Nephron progenitor cell (in vitro differentiated cells): ENCODE data around the gene AQP6.

Source experiments
- DNase-seq: peaks from one replicate; pipeline ENCODE4 v3.0.0; 2021
- H3K27ac Mint-ChIP-seq: 2 replicates; pipeline ENCODE4 v1.8.0; 2021; ENCODE audit warnings: mild to moderate bottlenecking, moderate library complexity, mixed read lengths
- H3K27me3 Mint-ChIP-seq: 2 replicates; pipeline ENCODE4 v1.8.0; 2021; ENCODE audit warnings: mild to moderate bottlenecking, low read depth, mixed read lengths; ENCODE audit not compliant: poor library complexity
- H3K36me3 Mint-ChIP-seq: 2 replicates; pipeline ENCODE4 v1.8.0; 2021; ENCODE audit warnings: low read depth, mixed read lengths
- H3K4me1 Mint-ChIP-seq: 2 replicates; pipeline ENCODE4 v1.8.0; 2021; ENCODE audit warnings: mixed read lengths
- H3K4me3 Mint-ChIP-seq: 2 replicates; pipeline ENCODE4 v1.8.0; 2021; ENCODE audit warnings: mild to moderate bottlenecking, moderate library complexity, mixed read lengths
- H3K9me3 Mint-ChIP-seq: 2 replicates; pipeline ENCODE4 v1.8.0; 2021; ENCODE audit warnings: mild to moderate bottlenecking, moderate library complexity, mixed read lengths
- TF ChIP-seq, protein P1 (sequence below): fragments of 200-600 bp; sonication (generic); IDR thresholded peaks from 2 replicates; pipeline ENCODE4 v1.5.0; 2021; ENCODE audit warnings: antibody characterized with exemption

Gene AQP6, protein sequence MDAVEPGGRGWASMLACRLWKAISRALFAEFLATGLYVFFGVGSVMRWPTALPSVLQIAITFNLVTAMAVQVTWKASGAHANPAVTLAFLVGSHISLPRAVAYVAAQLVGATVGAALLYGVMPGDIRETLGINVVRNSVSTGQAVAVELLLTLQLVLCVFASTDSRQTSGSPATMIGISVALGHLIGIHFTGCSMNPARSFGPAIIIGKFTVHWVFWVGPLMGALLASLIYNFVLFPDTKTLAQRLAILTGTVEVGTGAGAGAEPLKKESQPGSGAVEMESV

DNA sequence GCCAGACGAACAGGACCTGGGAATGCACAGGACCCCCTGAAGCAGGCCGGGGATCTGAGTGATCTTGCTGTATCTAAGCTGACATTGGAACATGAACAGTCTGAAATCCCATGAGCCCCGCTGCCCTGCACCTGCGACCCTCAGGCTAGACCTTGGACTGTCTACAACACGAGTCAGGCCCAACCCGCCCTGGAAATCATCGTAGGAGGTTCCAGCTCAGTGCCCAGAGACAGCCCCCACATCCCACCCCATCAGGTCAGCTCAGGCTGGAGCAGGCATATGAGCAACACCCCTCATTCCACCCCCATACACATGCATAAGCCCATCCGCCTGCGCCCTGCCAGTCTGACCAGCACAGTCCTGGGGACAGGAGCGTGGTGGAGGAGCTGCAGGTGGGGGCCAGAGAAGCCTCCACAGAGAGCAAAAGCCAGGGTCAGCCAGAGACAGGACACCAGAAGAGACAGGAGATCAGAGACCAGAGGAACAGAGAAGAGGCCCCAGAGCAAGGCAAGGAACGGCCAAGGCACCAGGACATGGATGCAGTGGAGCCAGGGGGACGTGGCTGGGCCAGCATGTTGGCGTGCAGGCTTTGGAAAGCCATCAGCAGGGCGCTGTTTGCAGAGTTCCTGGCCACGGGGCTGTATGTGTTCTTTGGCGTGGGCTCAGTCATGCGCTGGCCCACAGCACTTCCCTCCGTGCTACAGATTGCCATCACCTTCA is at the start of gene AQP6:
AQP6 (plus strand) TSS at position 307 of the 720 bp plus-strand sequence; CDS start at position 534, 227 bp downstream.
- no peaks in the 10 kb centered on the region for H3K9me3 Mint-ChIP-seq
- no peaks in the 10 kb centered on the region for H3K36me3 Mint-ChIP-seq

DNA sequence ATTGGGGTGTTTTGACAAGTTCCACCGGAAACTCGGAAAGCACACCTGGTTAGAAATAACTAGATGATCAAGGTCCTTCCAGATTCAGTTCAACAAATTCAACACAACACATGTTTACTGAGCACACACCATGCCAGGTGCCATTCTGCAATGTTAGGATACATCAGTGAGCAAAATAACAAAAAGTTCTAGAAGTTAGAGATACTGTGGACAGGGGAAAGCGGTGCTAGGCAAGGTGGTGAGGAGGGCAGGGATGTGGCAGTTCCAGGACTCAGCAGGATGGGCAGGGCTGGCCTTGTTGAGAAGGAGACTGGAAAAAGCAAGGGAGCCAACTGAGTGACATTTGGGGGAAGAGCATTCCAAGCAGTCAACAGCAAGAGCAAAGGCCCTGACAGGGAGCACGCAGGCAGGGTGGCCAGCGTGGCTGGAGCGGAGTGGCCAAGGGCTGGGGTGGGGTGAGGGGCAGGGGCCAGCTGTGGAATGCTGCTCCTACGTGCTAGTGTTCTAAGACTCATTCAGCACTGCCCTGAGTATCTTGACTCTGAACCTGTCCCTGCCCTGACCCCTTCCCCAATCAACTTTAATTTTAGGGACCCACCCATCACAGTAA is 49.6 kb upstream of the AQP6 start:
- Mint-ChIP-seq H3K4me3 (no peak overlapping the region), H3K27ac (no peak overlapping the region), H3K27me3 (peaks cover 8% of the 10 kb centered on the region), H3K4me1 (no peaks in the 10 kb centered on the region), H3K9me3 (no peaks in the 10 kb centered on the region), H3K36me3 (no peaks in the 10 kb centered on the region)
- no peak for DNase-seq
- TF ChIP-seq, protein P1, sequence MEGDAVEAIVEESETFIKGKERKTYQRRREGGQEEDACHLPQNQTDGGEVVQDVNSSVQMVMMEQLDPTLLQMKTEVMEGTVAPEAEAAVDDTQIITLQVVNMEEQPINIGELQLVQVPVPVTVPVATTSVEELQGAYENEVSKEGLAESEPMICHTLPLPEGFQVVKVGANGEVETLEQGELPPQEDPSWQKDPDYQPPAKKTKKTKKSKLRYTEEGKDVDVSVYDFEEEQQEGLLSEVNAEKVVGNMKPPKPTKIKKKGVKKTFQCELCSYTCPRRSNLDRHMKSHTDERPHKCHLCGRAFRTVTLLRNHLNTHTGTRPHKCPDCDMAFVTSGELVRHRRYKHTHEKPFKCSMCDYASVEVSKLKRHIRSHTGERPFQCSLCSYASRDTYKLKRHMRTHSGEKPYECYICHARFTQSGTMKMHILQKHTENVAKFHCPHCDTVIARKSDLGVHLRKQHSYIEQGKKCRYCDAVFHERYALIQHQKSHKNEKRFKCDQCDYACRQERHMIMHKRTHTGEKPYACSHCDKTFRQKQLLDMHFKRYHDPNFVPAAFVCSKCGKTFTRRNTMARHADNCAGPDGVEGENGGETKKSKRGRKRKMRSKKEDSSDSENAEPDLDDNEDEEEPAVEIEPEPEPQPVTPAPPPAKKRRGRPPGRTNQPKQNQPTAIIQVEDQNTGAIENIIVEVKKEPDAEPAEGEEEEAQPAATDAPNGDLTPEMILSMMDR, result no peak

More for the DNA sequence above, at the start of gene AQP6:
- Mint-ChIP-seq H3K27ac (peak within 1 kb of the TSS; percentile 70), H3K4me1 (peaks cover 26% of the 10 kb centered on the region), H3K27me3 (peaks cover 4% of the 10 kb centered on the region), H3K4me3 (peak within 1 kb of the TSS; percentile 1)
- TF ChIP-seq, protein P1, result no peak
- DNase-seq, result no peak

DNA sequence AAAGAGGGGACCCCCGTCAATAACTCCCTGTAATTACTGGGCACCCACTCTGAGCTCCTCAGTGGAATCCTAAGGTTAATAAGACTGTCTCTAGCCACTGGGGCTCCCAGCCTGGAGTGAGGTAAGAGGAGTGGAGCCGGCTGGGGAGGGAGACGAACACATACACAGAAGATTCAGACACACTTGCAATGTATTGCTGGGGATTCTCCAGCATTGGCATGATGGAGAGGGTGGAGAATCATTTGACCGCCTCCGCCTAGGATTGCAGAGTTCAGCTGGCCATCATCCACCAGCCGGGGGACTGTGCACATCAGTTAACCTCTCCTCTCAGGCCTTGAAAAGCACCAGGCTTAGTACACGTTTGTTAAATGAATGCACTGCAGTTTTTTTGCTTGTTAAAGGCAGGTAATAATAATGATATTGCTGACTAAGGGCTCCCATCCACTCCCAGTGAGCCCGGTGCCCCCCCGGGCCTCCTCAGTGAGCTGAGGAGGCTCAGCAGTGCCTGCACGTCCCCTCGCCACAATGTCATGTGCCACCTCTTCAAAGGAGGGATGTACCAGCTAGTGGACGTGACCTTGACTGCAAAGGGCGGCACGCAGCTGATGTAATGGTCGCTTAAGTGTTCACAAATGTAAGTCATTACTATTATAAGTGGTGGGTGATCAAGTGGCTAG is 48.7 kb upstream of the AQP6 start:
- TF ChIP-seq, protein P1, result no peak
- no peak overlapping the region for H3K27ac Mint-ChIP-seq
- no peak overlapping the region for H3K4me3 Mint-ChIP-seq
- no peaks in the 10 kb centered on the region for H3K9me3 Mint-ChIP-seq
- H3K27me3 Mint-ChIP-seq, result peaks cover 13% of the 10 kb centered on the region
- H3K4me1 Mint-ChIP-seq, result no peaks in the 10 kb centered on the region
- no peak for DNase-seq
- no peaks in the 10 kb centered on the region for H3K36me3 Mint-ChIP-seq

DNA sequence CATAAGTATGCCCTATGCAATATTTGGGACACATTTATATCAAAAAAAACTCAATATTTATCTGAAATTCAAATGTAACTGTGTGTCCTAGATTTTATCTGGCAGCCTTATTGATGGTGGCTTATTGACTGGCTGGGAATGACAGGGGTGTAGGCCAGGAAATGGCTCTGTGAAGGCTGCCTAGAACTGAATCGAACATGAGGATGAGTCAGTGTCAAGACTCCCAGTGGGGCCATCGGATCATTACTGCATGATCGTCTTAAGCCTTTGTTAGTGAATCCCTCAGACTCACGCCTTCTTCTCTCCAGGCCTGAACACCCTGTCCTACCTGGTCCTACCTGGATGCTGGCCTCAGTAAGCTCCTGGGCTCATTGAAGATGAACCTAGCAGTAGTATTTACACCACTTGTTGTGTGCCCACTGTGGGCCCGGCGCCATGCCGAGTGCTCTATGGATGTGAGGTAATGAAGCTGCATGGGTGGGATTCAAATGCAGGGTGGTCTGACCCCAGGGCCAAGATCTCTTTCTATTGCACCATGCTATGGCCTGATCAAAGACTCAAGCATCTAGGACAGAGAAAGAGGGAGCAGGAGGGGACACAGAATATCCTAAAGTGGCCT is 48.0 kb upstream of the AQP6 start:
- H3K27ac Mint-ChIP-seq, result no peak overlapping the region
- DNase-seq, result no peak
- peaks cover 19% of the 10 kb centered on the region for H3K27me3 Mint-ChIP-seq
- H3K36me3 Mint-ChIP-seq, result no peaks in the 10 kb centered on the region
- no peaks in the 10 kb centered on the region for H3K4me1 Mint-ChIP-seq
- TF ChIP-seq, protein P1, result no peak
- H3K4me3 Mint-ChIP-seq, result no peak overlapping the region
- no peaks in the 10 kb centered on the region for H3K9me3 Mint-ChIP-seq

DNA sequence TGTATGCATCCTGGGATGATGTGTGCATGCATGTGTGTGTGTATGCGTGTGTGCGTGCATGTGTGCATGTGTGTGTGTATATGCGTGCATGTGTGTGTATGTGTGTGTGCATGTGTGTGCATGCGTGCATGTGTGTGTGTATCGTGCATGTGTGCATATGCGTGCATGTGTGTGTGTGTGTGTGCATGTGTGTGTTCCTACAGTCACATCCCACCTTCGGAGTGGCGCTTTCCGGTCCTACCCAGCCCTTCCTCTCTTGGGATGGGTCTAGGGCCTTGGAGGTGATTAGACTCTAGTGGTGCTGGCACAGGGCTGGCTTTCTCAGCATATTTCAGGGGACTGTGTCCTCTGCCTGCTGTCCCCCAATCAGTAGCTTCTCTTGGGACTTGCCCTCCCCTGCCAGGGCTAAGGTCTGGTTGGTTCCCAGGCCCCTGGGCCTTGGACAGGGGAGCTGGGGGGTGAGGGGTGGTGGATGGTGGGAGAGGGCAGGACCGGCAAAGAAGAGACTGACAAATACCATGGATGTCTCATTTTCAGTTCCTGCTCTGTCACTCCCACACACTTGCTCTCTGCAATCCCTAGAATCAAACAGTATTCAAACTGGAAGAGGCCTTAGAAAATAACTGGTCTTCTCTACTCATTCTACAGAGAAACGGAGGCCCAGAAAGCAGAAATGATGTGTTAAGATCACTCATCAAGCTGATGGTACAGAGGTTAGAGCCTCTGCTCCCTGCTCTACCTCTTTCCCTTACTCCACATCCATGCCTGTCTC is 47.1 kb upstream of the AQP6 start:
- Mint-ChIP-seq H3K4me3 (no peak overlapping the region), H3K9me3 (no peaks in the 10 kb centered on the region), H3K36me3 (no peaks in the 10 kb centered on the region), H3K4me1 (no peaks in the 10 kb centered on the region), H3K27me3 (peaks cover 20% of the 10 kb centered on the region), H3K27ac (peak overlapping the region; percentile 54)
- TF ChIP-seq, protein P1, result no peak
- no peak for DNase-seq
